WTC11 (cell line): ENCODE measurements around the gene PICK1. TPM values are rescaled to one million over a fixed set of nuclear protein-coding genes. Genes with fewer than 3 reads are reported as not detected.

Source experiments
- ATAC-seq: fragments of 200-7000 bp; cut with Tn5 transposase; 2 replicates; pipeline ENCODE4 v1.10.0; 2021; ENCODE audit warnings: mild to moderate bottlenecking, moderate library complexity
- CTCF ChIA-PET: fragments of 300-600 bp; sonication (Branson Sonifier 250); formaldehyde crosslinking; loops from one replicate; lab custom pipeline; 2021; ENCODE audit warnings: antibody characterized with exemption; lab: Charles Lee
- POLR2A ChIA-PET: fragments of 350-600 bp; sonication (Branson Sonifier 250); formaldehyde crosslinking; loops from one replicate; lab custom pipeline; 2021; ENCODE audit warnings: antibody characterized with exemption; lab: Charles Lee
- DNase-seq: peaks from one replicate; pipeline ENCODE4 v3.0.0; 2021; ENCODE audit warnings: low spot score
- H3K27ac Mint-ChIP-seq: 2 replicates; pipeline ENCODE4 v1.8.0; 2021; ENCODE audit warnings: mixed read lengths
- H3K27me3 Mint-ChIP-seq: 2 replicates; pipeline ENCODE4 v1.8.0; 2021; ENCODE audit warnings: low read depth, mild to moderate bottlenecking, moderate library complexity, mixed read lengths
- H3K36me3 Mint-ChIP-seq: 2 replicates; pipeline ENCODE4 v1.8.0; 2021; ENCODE audit warnings: mixed read lengths
- H3K4me1 Mint-ChIP-seq: 2 replicates; pipeline ENCODE4 v1.8.0; 2022; ENCODE audit warnings: mixed read lengths
- H3K4me3 Mint-ChIP-seq: 2 replicates; pipeline ENCODE4 v1.8.0; 2021; ENCODE audit warnings: mild to moderate bottlenecking, moderate library complexity, mixed read lengths
- H3K9me3 Mint-ChIP-seq: 2 replicates; pipeline ENCODE4 v1.8.0; 2021; ENCODE audit warnings: mixed read lengths
- CBFB ChIP-seq: sonication (generic); formaldehyde crosslinking; IDR thresholded peaks from 2 replicates; pipeline ENCODE4 v1.8.1; 2022; ENCODE audit warnings: mild to moderate bottlenecking, low read depth, missing genetic modification reagents
- ERG ChIP-seq: fragments of 250-450 bp; sonication (Bioruptor Pico); IDR thresholded peaks from 2 replicates; pipeline ENCODE4 v1.8.0; 2021; ENCODE audit warnings: mild to moderate bottlenecking
- FOXK1 ChIP-seq: sonication (generic); formaldehyde crosslinking; IDR thresholded peaks from 2 replicates; pipeline ENCODE4 v1.8.0; 2022; ENCODE audit warnings: mild to moderate bottlenecking, moderate library complexity, missing genetic modification reagents
- GTF2I ChIP-seq: fragments of 250-450 bp; sonication (Bioruptor Pico); conservative IDR thresholded peaks from 2 replicates; pipeline ENCODE4 v1.4.0; 2021; ENCODE audit warnings: mild to moderate bottlenecking
- JUN ChIP-seq: sonication (generic); formaldehyde crosslinking; IDR thresholded peaks from 2 replicates; pipeline ENCODE4 v1.8.0; 2023; ENCODE audit warnings: mild to moderate bottlenecking, missing genetic modification reagents
- MLX ChIP-seq: sonication (generic); formaldehyde crosslinking; IDR thresholded peaks from 2 replicates; pipeline ENCODE4 v1.8.1; 2023; ENCODE audit warnings: mild to moderate bottlenecking, missing genetic modification reagents, moderate library complexity
- NR2C2 ChIP-seq: sonication (generic); formaldehyde crosslinking; IDR thresholded peaks from 2 replicates; pipeline ENCODE4 v1.8.0; 2022; ENCODE audit warnings: mild to moderate bottlenecking, missing genetic modification reagents
- PRRX2 ChIP-seq: fragments of 250-450 bp; sonication (Bioruptor Pico); IDR thresholded peaks from 2 replicates; pipeline ENCODE4 v1.8.0; 2021; ENCODE audit warnings: mild to moderate bottlenecking
- TCF7 ChIP-seq: sonication (generic); formaldehyde crosslinking; IDR thresholded peaks from 2 replicates; pipeline ENCODE4 v1.8.0; 2022; ENCODE audit warnings: mild to moderate bottlenecking, low read depth, missing genetic modification reagents, moderate library complexity
- ZNF219 ChIP-seq: sonication (generic); formaldehyde crosslinking; IDR thresholded peaks from 2 replicates; pipeline ENCODE4 v1.8.0; 2023; ENCODE audit warnings: missing genetic modification reagents, mild to moderate bottlenecking, borderline replicate concordance
- ZNF317 ChIP-seq: sonication (generic); formaldehyde crosslinking; IDR thresholded peaks from 2 replicates; pipeline ENCODE4 v1.8.1; 2023; ENCODE audit warnings: low read depth, mild to moderate bottlenecking, moderate library complexity, missing genetic modification reagents, borderline replicate concordance
- ZNF396 ChIP-seq: fragments of 250-450 bp; sonication (Bioruptor Pico); IDR thresholded peaks from 2 replicates; pipeline ENCODE4 v1.8.0; 2021; ENCODE audit warnings: mild to moderate bottlenecking, moderate library complexity, borderline replicate concordance
- ZNF512 ChIP-seq: sonication (generic); formaldehyde crosslinking; IDR thresholded peaks from 2 replicates; pipeline ENCODE4 v1.8.1; 2022; ENCODE audit warnings: missing genetic modification reagents, borderline replicate concordance
- ZSCAN18 ChIP-seq: fragments of 250-450 bp; sonication (Bioruptor Pico); IDR thresholded peaks from 2 replicates; pipeline ENCODE4 v2.1.2; 2022; ENCODE audit warnings: mild to moderate bottlenecking, moderate library complexity
- total RNA-seq: library from RNA; stranded (reverse); gene quantifications from 3 replicates; pipeline ENCODE4 v1.2.3, GENCODE V29; 2021

Gene PICK1
- total RNA-seq, 1 experiment from 2014 or later = 33.4 TPM

GRCh38 chr22:38056969-38057891, at the start of gene PICK1 (continued):
- TF ChIP-seq JUN (CRISPR knock-in tag) = no peak
- TF ChIP-seq ZNF317 (CRISPR knock-in tag) = no peak
- TF ChIP-seq CBFB (CRISPR knock-in tag) = no peak
- no peak for TF ChIP-seq NR2C2 (CRISPR knock-in tag)
- TF ChIP-seq ZNF219 = no peak

- H3K27ac Mint-ChIP-seq = no peak overlapping the region; the same call in 1 of the 2 replicates
- no peaks in the 10 kb centered on the region for H3K36me3 Mint-ChIP-seq
- CTCF ChIA-PET = interaction anchor here (1.6 kb wide), 1 partner anchor 43 kb away, joined by 4 read pairs; no protein-coding TSS in a partner anchor
- H3K4me1 Mint-ChIP-seq = no peaks in the 10 kb centered on the region
- DNase-seq (no peak), ATAC-seq (no peak)
- TF ChIP-seq TCF7 (CRISPR knock-in tag) = no peak
- peaks cover 8% of the 10 kb centered on the region for H3K27me3 Mint-ChIP-seq
- POLR2A ChIA-PET = no interaction called here
- no peaks in the 10 kb centered on the region for H3K9me3 Mint-ChIP-seq
- no peak overlapping the region for H3K4me3 Mint-ChIP-seq
Measured at GRCh38 chr22:38009000-38009806, 48.0 kb upstream of the PICK1 start.

- ATAC-seq = no peak
- no peak for TF ChIP-seq ZNF512 (CRISPR knock-in tag)
- no peak for TF ChIP-seq ERG (CRISPR knock-in tag)
- TF ChIP-seq ZSCAN18 = no peak
- TF ChIP-seq ZNF396 (CRISPR knock-in tag) = no peak
- no peak for TF ChIP-seq GTF2I (CRISPR knock-in tag)
- TF ChIP-seq NR2C2 (CRISPR knock-in tag) = no peak
- no peak for TF ChIP-seq PRRX2 (CRISPR knock-in tag)
- no peak for TF ChIP-seq MLX (CRISPR knock-in tag)
- TF ChIP-seq FOXK1 = no peak
- no peak for DNase-seq
- Mint-ChIP-seq H3K9me3 (no peaks in the 10 kb centered on the region), H3K27me3 (peaks cover 10% of the 10 kb centered on the region), H3K27ac (no peak overlapping the region), H3K36me3 (no peaks in the 10 kb centered on the region), H3K4me1 (no peaks in the 10 kb centered on the region), H3K4me3 (no peak overlapping the region)
- POLR2A ChIA-PET = no interaction called here
- CTCF ChIA-PET = interaction anchor here (1.6 to 1.7 kb wide), 2 partner anchors 17 to 149 kb away, joined by 3 to 4 read pairs; no protein-coding TSS in a partner anchor
Measured at GRCh38 chr22:38012604-38013072, 44.6 kb upstream of the PICK1 start.
